NCI-H526 treated with DMSO at 0.1 percent for 48 hours (cell line): ENCODE results near the gene NDE1.

Experiments used
- DNase-seq: peaks from one replicate; lab custom pipeline; 2025; lab: John Stamatoyannopoulos, UW

The NDE1 gene

GRCh38 chr16:15737140-15737644 is 87.1 kb downstream of the NDE1 start:
- no peak for DNase-seq

GRCh38 chr16:15739464-15739863 is 89.4 kb downstream of the NDE1 start:
- DNase-seq: no peak

DNA sequence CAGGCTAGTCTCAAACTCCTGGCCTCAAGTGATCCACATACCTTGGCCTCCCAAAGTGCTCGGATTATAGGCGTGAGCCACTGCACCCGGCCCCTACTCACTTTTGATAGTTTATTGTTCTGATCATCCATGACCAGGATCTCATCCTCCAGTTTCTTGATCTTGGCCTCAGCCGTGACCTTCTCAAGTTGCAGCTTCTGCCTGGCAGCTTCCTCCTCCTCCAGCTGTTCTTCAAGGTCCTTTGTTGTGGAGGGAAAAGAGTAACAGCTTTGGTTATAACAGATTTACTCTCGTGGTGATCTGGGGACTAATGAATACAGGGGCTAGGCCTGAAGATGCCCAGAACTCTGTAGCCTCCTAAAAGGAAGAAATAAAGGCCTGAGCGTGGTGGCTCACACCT is 89.9 kb downstream of the NDE1 start:
- DNase-seq: no peak

DNA sequence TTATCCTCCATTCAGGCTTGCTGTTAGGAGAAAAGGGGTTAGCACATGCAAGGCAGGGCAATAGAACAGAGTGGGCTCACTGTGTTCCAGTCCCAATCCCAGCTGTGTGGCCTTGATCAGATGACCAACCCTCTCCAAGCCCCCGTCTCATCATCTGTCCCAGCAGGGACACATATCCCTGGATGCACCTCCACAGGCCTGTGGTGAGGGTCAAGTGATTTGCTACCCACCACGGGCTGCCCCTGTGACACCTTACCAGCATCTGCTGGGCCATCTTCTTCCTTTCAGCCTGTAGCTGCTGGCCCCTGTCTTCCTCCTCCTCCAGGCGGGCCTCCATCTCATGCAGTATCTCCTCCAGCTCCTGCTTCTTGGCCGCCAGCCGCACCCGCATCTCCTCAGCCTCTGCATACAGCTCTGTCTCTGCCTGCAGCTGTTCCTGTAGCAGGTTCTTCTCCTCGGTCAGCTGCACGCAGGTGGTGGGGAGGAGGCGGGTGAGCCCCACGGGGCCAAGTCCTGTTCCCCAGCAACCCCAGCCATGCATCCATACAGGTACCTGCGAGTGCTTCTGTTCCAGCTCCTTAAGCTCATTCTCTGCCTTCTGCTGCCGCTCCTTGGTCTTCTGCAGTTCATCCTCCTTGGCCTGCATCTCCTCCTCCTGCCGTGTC is 91.3 kb downstream of the NDE1 start:
- no peak for DNase-seq

- no peak for DNase-seq
Measured at GRCh38 chr16:15742716-15743115, 92.7 kb downstream of the NDE1 start.

- DNase-seq: no peak
Measured at GRCh38 chr16:15743657-15744056, 93.6 kb downstream of the NDE1 start.

- DNase-seq: no peak
Measured at GRCh38 chr16:15746332-15746731, 96.3 kb downstream of the NDE1 start.

- no peak for DNase-seq
Measured at GRCh38 chr16:15747937-15748336, 97.9 kb downstream of the NDE1 start.

DNA sequence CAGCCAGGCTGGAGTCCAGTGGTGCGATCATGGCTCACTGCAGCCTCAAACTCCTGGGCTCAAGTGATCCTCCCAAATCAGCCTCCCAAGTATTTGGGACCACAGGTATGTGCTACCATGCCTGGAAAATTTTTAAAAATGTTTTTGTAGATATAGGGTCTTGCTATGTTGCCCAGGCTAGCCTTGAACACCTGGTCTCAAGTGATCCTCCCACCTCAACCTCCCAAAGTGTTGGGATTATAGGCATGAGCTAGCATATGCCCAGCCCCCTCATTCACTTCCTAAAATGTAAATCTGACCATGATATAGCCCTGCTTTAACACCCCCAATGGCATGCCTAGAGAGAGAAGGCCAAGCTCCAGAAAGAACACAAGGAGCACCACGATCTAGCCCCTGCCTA is 98.6 kb downstream of the NDE1 start:
- DNase-seq: no peak

DNA sequence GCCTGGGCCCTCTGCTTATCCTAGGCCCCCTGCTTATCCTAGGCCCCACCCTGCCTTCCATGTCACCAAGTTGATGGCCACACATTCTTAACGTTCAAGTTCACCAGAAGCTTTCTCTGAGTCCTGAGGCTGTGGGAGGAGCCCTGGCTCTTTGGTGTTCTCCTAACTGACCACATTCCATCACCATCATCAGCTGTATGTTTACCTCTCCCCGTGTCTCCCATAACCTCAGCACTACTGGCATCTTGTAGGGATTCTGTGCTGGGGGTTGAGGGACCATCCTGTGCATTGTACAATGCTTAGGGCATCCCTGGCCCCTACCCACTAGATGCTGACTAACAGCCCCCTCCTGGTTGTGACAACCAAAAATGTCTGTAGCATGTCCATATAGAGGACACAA is 99.3 kb downstream of the NDE1 start:
- no peak for DNase-seq

DNA sequence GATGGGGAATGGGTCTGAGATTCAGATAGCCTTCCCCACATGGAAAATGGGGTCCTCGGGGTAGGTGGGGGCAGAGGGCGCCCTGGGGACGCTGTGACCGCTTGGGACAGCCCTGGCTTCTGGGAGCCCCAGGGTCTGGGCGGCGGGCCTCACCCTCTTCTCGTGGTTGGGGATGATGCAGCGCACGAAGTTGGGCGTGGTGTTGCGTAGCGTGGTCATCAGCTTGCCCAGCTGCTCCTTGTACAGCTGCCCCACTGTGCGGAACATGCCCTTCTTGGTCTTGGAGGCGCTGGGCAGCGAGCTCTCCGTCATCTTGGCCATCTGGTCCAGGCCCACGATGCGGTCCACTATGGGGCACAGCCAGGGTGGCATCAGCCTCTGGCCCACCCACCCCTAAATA is 99.9 kb downstream of the NDE1 start:
- DNase-seq: no peak

DNA sequence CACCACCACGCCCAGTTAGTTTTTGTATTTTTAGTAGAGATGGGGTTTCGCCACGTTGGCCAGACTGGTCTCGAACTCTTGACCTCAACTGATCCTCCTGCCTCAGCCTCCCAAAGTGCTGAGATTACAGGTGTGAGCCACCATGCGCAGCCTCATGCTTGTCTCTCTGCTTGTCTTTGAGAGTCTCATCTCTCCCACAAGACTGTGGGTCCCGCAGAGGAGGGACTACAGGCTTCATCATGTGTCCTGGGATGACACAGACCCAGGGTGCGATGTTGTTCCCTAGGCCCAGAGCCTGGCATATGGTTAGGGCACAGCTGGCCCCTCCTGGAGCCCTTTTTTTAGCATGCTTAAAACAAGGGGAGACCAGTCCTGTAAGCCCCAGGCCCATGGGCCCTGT is 101.9 kb downstream of the NDE1 start:
- DNase-seq: no peak

- DNase-seq: no peak
Measured at GRCh38 chr16:15752717-15753488, 102.9 kb downstream of the NDE1 start.

DNA sequence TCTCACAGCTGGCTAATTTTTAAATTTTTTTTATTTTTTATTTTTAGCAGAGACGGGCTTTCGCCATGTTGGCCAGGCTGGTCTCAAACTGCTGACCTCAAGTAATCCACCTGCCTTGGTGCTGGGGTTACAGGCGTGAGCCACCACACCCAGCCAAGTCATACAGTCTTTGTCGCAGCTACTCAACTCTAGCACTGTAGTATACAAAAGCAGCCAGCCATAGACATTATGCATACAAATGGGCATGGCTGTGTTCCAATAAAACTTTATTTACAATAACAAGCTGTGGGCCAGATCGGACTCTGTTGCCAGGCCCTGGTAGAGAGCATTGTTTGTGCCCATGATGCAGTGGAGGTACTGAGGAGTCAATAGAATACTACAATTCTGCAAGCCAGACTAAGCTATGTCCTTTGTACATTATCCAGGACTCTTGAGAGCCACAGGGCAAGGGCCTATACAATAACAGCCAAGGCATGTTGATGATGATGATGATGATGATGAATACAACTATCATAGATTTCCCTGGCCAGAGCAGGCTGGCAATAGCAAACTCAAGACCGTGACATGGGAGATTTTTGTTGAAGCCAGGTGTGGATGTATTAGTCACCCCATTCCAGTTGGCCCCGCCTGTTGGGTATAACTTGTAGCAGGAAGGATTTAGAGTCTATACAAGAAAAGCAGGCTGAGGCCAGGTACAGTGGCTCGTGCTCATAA is 104.9 kb downstream of the NDE1 start:
- no peak for DNase-seq

GRCh38 chr16:15757077-15757386 is 107.0 kb downstream of the NDE1 start:
- no peak for DNase-seq

- DNase-seq: no peak
Measured at GRCh38 chr16:15757630-15758251, 107.7 kb downstream of the NDE1 start.

DNA sequence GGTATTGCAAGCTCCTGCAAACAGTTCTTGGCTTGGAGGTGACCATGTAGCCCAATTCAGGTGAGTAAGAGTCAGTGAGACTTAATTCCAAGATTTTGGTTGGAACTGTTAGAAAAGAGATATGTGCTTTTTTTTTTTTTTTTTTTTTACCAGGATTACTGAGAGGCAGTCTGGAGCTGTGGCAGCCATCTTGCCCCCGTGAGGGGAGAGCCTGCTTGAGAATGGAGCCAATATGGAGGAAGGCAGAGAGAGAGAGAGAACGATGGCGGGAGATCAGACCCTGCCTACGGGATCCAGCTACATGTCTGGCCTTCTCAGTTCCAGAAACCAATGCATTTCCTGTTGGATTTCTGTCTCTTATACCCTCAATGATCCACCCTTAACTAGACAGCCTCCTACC is 109.0 kb downstream of the NDE1 start:
- DNase-seq: no peak

GRCh38 chr16:15760129-15760528 is 110.1 kb downstream of the NDE1 start:
- DNase-seq: no peak

DNA sequence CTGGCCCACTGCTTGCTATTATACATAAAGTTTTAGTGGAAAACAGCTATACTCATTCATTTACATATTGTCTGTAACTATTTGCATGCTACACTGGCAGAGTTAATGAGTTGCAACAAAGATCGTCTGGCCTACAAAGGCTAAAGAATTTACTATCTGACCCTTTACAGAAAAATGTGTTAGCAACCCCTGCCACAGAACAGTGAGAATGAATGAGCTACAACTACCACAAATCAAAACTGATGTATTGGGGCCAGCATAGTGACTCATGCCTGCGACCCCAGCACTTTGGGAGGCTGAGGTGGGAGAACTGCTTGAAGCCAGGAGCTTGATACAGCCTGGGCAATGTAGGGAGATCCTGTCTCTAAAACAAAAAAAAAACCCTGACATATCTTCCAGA is 114.1 kb downstream of the NDE1 start:
- DNase-seq: peak; percentile 30

DNA sequence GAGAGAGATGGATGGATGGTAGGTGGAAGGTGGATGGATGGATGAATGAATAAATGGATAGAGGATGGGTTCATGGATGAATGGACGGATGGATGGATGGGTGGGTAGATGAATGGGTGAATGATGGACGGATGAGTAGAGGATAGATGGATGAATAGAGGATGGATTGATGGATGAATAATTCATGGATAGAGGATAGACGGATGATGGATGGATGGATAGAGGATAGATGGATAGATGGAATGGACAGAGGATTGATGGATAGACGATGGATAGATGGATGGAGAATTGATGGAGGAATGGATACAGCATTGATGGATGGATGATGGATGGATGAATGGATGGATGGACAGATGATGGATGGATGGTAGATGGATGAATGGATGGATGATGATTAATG is 115.1 kb downstream of the NDE1 start:
- DNase-seq: no peak

- peak; percentile 7 for DNase-seq
Measured at GRCh38 chr16:15765880-15766279, 115.8 kb downstream of the NDE1 start.

GRCh38 chr16:15766918-15767317 is 116.9 kb downstream of the NDE1 start:
- DNase-seq: no peak

DNA sequence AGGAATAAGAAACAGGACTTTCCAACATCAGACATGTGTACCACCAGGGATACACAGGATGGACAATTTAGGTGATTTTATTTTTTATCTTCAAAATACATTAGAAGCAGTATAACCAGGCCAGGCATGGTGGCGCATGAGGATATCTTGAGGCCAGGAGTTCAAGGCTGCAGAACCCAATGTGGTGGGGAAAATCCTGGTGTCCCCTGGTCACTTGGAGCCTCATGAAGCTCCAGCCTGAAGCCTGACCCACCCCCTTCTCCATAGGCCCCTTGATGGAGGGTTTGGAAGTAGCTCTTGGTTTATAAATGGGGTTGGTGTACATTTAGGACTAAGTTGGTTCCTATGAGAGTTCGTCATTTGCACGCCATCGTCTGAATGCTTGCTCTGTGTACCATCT is 118.2 kb downstream of the NDE1 start:
- no peak for DNase-seq
